Lung (tissue), 12 donors: Measurements from ENCODE around the gene ZNF670. TPM values are rescaled to one million over a fixed set of nuclear protein-coding genes. Genes with fewer than 3 reads are reported as not detected.

Source experiments
- ATAC-seq: fragments of 200-7000 bp; cut with Tn5 transposase; one replicate; pipeline ENCODE4 v1.9.1; 2020; ENCODE audit warnings: moderate number of reproducible peaks; ENCODE audit not compliant: insufficient read depth, low FRiP score
- DNase-seq, 3 donors: peaks; one replicate each; pipeline ENCODE4 v3.0.0-alpha.2; 2013 to 2017
- H3K27ac ChIP-seq, 2 donors: one replicate each; pipeline ENCODE4 v1.5.1; 2013; ENCODE audit warnings: mild to moderate bottlenecking in 2 of 2, moderate library complexity in 2 of 2, control low read depth in 1 of 2, inconsistent platforms in 1 of 2, low read depth in 1 of 2, low read length in 1 of 2
- H3K27me3 ChIP-seq, 3 donors: one replicate each; pipeline ENCODE4 v1.5.1; 2013; ENCODE audit warnings: low read length in 2 of 3; ENCODE audit not compliant: control insufficient read depth in 3 of 3, insufficient read depth in 3 of 3
- H3K36me3 ChIP-seq, 4 donors: one replicate each; pipeline ENCODE4 v1.5.1; 2013; ENCODE audit warnings: low read length in 4 of 4, mild to moderate bottlenecking in 1 of 4, moderate library complexity in 1 of 4; ENCODE audit not compliant: control insufficient read depth in 4 of 4, insufficient read depth in 4 of 4
- H3K4me1 ChIP-seq, 5 donors: one replicate each; pipeline ENCODE4 v1.5.1; 2013; ENCODE audit warnings: low read length in 5 of 5, mild to moderate bottlenecking in 2 of 5, moderate library complexity in 1 of 5; ENCODE audit not compliant: control insufficient read depth in 5 of 5, insufficient read depth in 5 of 5
- H3K4me3 ChIP-seq: one replicate; pipeline ENCODE4 v1.5.1; 2013; ENCODE audit warnings: mild to moderate bottlenecking, control low read depth, moderate library complexity
- H3K9ac ChIP-seq, 2 donors: one replicate each; pipeline ENCODE4 v1.5.1; 2013; ENCODE audit warnings: low read length in 2 of 2, control low read depth in 1 of 2; ENCODE audit not compliant: insufficient read depth in 1 of 2
- H3K9me3 ChIP-seq, 4 donors: one replicate each; pipeline ENCODE4 v1.5.1; 2013; ENCODE audit warnings: low read length in 3 of 4, mild to moderate bottlenecking in 1 of 4, moderate library complexity in 1 of 4; ENCODE audit not compliant: control insufficient read depth in 4 of 4, insufficient read depth in 3 of 4
- CTCF ChIP-seq: IDR thresholded peaks from 2 replicates; pipeline ENCODE4 v1.5.1; 2012; ENCODE audit warnings: mild to moderate bottlenecking; ENCODE audit errors: control extremely low read depth, extremely low read depth
- WGBS, 2 donors: extraction: QIAGEN DNeasy Blood & Tissue Kit; methylation state at CpG; one replicate each; pipeline ENCODE4 v1.1.7; 2013; 5-methylcytosine and 5-hydroxymethylcytosine counted together
- polyA plus RNA-seq, 2 donors: library from polyadenylated mRNA; stranded (reverse); fragments of 200-250 nt; gene quantifications; one replicate each; pipeline ENCODE4 v1.2.1, GENCODE V29; 2013
- total RNA-seq, 2 donors: library from RNA; depleted of rRNA in 1 of 2; stranded (reverse); fragments of >200 nt in 1 of 2; gene quantifications; one replicate each; pipeline ENCODE4 v1.2.1, GENCODE V29; 2014 to 2021
- donor health status: control.
- donor health status: control.
- donor health status: Bipolar disorder and iron deficiency.
- donor health status: healthy.
- donor health status: DM: yes; HTN: yes; CAD: no.

ZNF670 gene
- total and polyA plus RNA-seq, 4 donors = 1.0 to 4.6 (median 2.8) TPM

- ATAC-seq (no peak), DNase-seq (no peak)
- Histone ChIP-seq H3K4me3 (no peak overlapping the region), H3K36me3 (peaks cover 20 to 42% (median 24%) of the 10 kb centered on the region in 4 donors), H3K9ac (no peak overlapping the region), H3K27me3 (no peaks in the 10 kb centered on the region), H3K27ac (no peak overlapping the region), H3K9me3 (peaks cover 3 to 29% (median 18%) of the 10 kb centered on the region in 4 donors), H3K4me1 (no peaks in the 10 kb centered on the region)
- 95 to 97% methylated on average over 5 of the region's 5 CpGs for WGBS, 2 donors
- no peak for TF ChIP-seq CTCF
Observed at GRCh38 chr1:247096958-247097357, 18.3 kb upstream of the ZNF670 start.

- no peak for TF ChIP-seq CTCF
Observed at GRCh38 chr1:247096544-247096943, 17.9 kb upstream of the ZNF670 start.

GRCh38 chr1:247096112-247096511, 17.5 kb upstream of the ZNF670 start:
- DNase-seq = no peak
- 95 to 96% methylated on average over 3 of the region's 3 CpGs for WGBS, 2 donors
- H3K9ac ChIP-seq = no peak overlapping the region
- peaks cover 2 to 23% (median 16%) of the 10 kb centered on the region in 4 donors for H3K9me3 ChIP-seq
- H3K27ac ChIP-seq = no peak overlapping the region
- no peak for TF ChIP-seq CTCF
- H3K36me3 ChIP-seq = peaks cover 17 to 35% (median 18%) of the 10 kb centered on the region in 4 donors
- no peaks in the 10 kb centered on the region for H3K4me1 ChIP-seq
- no peaks in the 10 kb centered on the region for H3K27me3 ChIP-seq
- no peak overlapping the region for H3K4me3 ChIP-seq
- no peak for ATAC-seq

More at GRCh38 chr1:247096544-247096943, 17.9 kb upstream of the ZNF670 start:
- 92 to 96% methylated on average over 5 of the region's 5 CpGs for WGBS, 2 donors
- Histone ChIP-seq H3K9me3 (peaks cover 3 to 25% (median 16%) of the 10 kb centered on the region in 4 donors), H3K36me3 (peaks cover 20 to 38% (median 21%) of the 10 kb centered on the region in 4 donors), H3K4me1 (no peaks in the 10 kb centered on the region), H3K27ac (no peak overlapping the region), H3K4me3 (no peak overlapping the region), H3K9ac (no peak overlapping the region), H3K27me3 (no peaks in the 10 kb centered on the region)
- DNase-seq (no peak), ATAC-seq (no peak)

GRCh38 chr1:247090455-247090854, 11.8 kb upstream of the ZNF670 start:
- Histone ChIP-seq H3K27ac (no peak overlapping the region), H3K4me3 (no peak overlapping the region), H3K36me3 (no peaks in the 10 kb centered on the region), H3K4me1 (no peaks in the 10 kb centered on the region), H3K27me3 (no peaks in the 10 kb centered on the region), H3K9ac (no peak overlapping the region), H3K9me3 (peaks cover 0 to 5% (median 1%) of the 10 kb centered on the region in 4 donors)
- ATAC-seq (no peak), DNase-seq (no peak)
- no peak for TF ChIP-seq CTCF
- WGBS, 2 donors = 83 to 85% methylated on average over 14 of the region's 14 CpGs
